ENCODE measurements around the gene GDF10. TPM values are rescaled to one million over a fixed set of nuclear protein-coding genes. Genes with fewer than 3 reads are reported as not detected.

The GDF10 gene
- total RNA-seq, 2 experiments from 2014 or later, result 0.89 to 1.0 TPM

DNA sequence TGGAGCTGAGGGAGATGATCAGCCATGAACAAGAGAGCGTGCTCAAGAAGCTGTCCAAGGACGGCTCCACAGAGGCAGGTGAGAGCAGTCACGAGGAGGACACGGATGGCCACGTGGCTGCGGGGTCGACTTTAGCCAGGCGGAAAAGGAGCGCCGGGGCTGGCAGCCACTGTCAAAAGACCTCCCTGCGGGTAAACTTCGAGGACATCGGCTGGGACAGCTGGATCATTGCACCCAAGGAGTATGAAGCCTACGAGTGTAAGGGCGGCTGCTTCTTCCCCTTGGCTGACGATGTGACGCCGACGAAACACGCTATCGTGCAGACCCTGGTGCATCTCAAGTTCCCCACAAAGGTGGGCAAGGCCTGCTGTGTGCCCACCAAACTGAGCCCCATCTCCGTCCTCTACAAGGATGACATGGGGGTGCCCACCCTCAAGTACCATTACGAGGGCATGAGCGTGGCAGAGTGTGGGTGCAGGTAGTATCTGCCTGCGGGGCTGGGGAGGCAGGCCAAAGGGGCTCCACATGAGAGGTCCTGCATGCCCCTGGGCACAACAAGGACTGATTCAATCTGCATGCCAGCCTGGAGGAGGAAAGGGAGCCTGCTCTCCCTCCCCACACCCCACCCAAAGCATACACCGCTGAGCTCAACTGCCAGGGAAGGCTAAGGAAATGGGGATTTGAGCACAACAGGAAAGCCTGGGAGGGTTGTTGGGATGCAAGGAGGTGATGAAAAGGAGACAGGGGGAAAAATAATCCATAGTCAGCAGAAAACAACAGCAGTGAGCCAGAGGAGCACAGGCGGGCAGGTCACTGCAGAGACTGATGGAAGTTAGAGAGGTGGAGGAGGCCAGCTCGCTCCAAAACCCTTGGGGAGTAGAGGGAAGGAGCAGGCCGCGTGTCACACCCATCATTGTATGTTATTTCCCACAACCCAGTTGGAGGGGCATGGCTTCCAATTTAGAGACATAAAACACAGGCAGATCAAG, 25.6 kb downstream of the GDF10 start:
- POLR2A ChIA-PET, result no interaction called here
- CTCF ChIA-PET, result interaction anchor here (0.9 to 1.5 kb wide), 2 partner anchors 15 to 301 kb away, joined by 3 read pairs; no protein-coding TSS in a partner anchor

GRCh38 chr10:47326306-47326926, 26.4 kb downstream of the GDF10 start:
- POLR2A ChIA-PET, result no interaction called here
- CTCF ChIA-PET, result no interaction called here

DNA sequence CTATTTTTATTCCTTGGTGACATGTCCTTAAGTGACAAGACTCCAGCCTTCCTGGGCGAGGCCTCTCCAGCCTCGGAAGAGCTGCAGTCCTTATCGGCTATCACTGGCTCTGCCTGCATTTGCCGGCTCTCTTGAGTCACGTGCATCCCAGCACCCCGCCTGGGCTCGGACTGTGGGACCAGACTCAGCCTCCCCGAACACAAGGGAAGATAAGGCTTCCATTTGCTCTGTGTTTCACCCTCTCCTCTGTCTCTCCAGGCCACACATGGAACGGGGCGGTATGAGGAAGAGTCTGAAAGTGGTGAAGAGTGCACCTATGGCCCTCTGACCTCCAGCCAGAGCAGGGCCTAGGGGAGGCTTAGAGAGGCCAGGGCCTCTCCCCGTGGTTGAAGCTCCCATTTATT, 26.9 kb downstream of the GDF10 start:
- POLR2A ChIA-PET, result no interaction called here
- CTCF ChIA-PET, result no interaction called here

DNA sequence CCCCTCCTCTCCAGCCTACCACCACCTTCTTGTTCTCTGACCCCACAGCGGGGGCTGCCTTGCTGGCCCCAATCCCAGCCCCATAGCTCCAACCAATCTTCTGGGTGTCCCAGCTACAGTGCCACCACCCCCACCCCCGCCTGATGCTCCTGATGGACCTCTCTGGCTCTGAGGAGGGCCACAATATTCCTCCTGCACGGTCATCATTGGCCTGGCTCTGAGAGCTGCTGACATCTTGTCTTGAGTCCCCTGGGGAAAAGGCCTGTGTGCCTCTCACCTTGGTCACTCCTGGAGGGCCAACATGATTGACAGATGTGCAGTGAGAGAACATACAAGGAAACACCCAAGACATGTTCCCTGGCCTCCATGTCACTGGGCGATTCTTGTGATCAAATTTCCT, 29.9 kb downstream of the GDF10 start:
- POLR2A ChIA-PET, result no interaction called here
- CTCF ChIA-PET, result no interaction called here

- ChIA-PET POLR2A (no interaction called here), CTCF (no interaction called here)
These were observed 30.4 kb downstream of the GDF10 start for GRCh38 chr10:47330366-47330765.

- CTCF ChIA-PET, result no interaction called here
- POLR2A ChIA-PET, result no interaction called here
These were observed 30.8 kb downstream of the GDF10 start for GRCh38 chr10:47330804-47331203.

GRCh38 chr10:47331491-47331890, 31.5 kb downstream of the GDF10 start:
- ChIA-PET POLR2A (no interaction called here), CTCF (no interaction called here)

- CTCF ChIA-PET, result no interaction called here
- POLR2A ChIA-PET, result no interaction called here
These were observed 32.0 kb downstream of the GDF10 start for GRCh38 chr10:47331954-47332353.

DNA sequence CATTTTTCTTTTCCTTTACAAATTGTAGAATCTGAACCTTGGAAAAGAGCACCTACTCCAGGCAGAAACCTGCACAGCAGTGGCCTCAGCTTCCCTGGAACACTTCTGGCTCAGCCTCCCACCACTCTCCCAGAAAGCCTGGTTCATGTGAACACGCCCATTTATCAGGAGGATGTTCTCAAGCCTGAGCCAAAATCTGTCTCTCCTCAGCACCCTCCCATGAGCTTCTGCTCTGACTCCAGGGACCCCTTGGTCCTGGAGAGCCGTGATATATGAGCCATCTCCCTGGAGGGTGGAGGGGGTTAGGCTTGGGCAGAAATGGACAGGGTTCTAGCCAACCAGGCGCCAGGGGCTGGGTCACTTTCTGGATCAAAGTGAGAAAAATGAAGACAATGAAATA, 32.4 kb downstream of the GDF10 start:
- ChIA-PET CTCF (interaction anchor here (0.6 kb wide), 1 partner anchor 678 kb away, joined by 3 read pairs; no protein-coding TSS in a partner anchor), POLR2A (no interaction called here)

GRCh38 chr10:47332946-47333345, 32.9 kb downstream of the GDF10 start:
- POLR2A ChIA-PET, result no interaction called here
- CTCF ChIA-PET, result interaction anchor here (0.6 kb wide), 1 partner anchor 678 kb away, joined by 3 read pairs; no protein-coding TSS in a partner anchor

DNA sequence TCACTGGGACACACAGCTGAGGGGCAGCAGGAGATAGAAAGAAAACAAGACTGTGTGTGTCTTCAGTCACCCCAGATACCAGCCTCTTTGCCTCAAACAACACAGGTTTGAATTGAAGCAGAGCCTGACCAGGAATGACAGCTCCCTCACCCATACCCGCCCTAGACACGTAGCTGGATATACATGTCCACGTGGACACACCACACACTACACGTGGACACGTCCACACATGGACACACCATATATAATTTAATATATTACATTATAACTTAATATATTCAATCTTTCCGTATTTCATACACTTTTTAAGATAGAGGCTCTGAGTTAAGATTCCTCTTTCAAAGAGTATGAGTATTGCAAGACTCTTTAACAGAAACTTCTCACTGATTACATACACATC, 33.5 kb downstream of the GDF10 start:
- CTCF ChIA-PET, result no interaction called here
- POLR2A ChIA-PET, result no interaction called here

GRCh38 chr10:47334466-47335295, 34.7 kb downstream of the GDF10 start:
- CTCF ChIA-PET, result no interaction called here
- POLR2A ChIA-PET, result no interaction called here

- ChIA-PET POLR2A (no interaction called here), CTCF (no interaction called here)
These were observed 35.9 kb downstream of the GDF10 start for GRCh38 chr10:47335906-47336305.

DNA sequence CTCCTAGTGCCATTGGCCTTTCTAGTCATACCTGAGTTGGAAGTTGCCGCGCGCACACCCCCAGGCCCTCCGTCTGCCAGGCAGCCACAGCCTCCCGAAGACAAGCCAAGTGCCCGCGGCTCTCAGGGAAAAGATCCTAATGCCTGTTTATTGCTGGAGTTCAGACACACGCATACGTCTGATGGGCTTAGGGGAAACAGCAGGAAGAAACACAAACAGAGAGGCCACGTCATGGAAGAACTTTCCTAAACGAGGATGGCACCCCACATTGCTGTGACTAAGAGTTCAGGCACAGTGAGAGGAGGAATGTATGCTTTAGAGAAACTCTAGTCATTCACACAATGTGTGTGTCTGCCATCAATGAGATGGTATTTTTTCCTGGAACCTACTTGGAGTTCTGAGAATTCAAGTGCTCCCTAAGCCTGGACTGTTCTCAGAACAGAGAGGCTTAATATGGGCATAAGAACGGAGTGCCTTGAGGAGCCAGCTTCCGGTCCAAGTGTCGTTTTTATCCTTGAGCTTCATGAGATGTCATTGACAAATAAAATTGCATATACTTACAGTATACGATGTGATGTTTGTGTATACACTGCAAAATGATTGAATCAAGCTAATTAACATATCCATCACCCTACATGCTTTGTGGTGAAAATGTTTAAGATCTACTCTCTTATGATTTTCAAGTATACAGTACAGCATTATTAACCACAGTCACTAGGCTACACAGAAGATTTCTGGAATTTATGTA, 36.6 kb downstream of the GDF10 start:
- CTCF ChIA-PET, result no interaction called here
- POLR2A ChIA-PET, result no interaction called here

DNA sequence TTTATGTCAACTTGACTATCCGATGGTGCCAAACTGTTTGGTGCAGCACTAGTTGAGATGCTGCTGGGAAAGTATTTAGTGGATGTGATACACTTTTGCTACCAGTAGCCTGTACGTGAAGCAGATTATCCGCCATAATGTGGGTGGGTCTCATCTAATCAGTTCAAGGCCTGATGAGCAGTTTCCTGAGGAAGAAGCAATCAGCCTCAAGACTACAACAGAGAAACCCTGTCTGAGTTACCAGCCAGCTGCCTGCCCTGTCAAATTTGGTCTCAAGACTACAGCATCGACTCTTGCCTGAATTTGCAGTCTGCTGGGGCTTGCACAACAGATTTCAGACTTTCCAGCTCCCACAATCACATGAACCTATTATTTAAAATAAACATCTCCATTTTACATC, 37.3 kb downstream of the GDF10 start:
- POLR2A ChIA-PET, result no interaction called here
- CTCF ChIA-PET, result no interaction called here

- POLR2A ChIA-PET, result no interaction called here
- CTCF ChIA-PET, result interaction anchor here (1.0 kb wide), 1 partner anchor 315 kb away, joined by 3 read pairs; no protein-coding TSS in a partner anchor
These were observed 39.3 kb downstream of the GDF10 start for GRCh38 chr10:47339186-47339735.

DNA sequence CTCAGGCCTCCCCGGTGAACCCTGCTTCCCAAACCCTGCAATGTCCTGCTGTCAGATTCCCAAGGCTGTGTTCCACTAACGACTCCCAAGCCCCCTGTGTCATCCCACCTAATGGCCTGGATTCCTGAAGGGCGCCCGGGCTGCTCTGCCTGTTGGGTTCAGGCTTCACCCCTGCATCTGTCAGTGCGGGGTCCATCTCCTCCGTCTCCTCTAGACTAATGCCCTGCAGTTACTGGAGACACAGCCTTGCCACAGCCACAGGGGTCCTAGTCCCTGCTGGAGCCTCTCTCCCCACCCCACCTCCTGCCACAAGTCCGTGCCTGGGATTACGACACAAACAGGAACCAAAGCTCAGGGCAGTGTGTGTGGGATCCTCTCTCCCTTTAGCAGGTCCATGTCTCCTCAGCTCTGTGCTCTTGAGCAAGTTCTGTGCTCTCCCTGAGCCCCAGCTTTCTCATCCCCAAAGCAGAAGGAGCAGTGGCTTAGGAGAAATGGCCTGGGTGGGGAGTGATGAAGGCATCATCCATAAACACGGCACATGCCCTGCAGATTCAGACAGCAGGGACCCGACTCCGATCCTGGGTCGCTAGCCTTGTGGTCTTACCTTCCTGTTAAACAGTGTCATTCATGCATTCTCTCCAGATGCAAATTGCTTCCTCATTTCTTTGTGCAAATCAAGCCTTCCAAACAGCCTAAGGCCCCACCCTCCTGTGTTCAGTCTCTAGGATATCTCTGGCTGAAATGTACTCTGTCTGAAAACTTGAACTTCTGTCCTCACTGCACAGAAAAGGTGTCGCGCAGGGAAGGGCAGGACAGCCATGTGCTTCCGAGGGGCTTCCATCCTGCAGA, 40.0 kb downstream of the GDF10 start:
- POLR2A ChIA-PET, result no interaction called here

GRCh38 chr10:47340608-47341170, 40.7 kb downstream of the GDF10 start:
- ChIA-PET POLR2A (no interaction called here), CTCF (interaction anchor here (0.6 to 1.3 kb wide), 6 partner anchors 15 to 316 kb away, joined by 3 to 6 read pairs (median 3); partner anchors contain the start of gene ZNF488)

More for the DNA sequence above, 40.0 kb downstream of the GDF10 start:
- CTCF ChIA-PET, result interaction anchor here (0.8 to 1.3 kb wide), 3 partner anchors 30 to 315 kb away, joined by 3 to 6 read pairs (median 3); partner anchors contain the start of gene ZNF488

All from activated CD8-positive, alpha-beta memory T cell treated with anti-CD3 and anti-CD28 coated beads for 36 hours (primary cell).